ENCODE results near the gene ITGB3BP.
A peak's percentile ranks its signal among the peaks of the same experiment; 100 is the strongest.
"Not testable (repeated sequence)": the region's sequence is repeated elsewhere in the genome, so short reads cannot be mapped to it uniquely, and the experiment has no call there.

The ITGB3BP gene, protein sequence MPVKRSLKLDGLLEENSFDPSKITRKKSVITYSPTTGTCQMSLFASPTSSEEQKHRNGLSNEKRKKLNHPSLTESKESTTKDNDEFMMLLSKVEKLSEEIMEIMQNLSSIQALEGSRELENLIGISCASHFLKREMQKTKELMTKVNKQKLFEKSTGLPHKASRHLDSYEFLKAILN

DNA sequence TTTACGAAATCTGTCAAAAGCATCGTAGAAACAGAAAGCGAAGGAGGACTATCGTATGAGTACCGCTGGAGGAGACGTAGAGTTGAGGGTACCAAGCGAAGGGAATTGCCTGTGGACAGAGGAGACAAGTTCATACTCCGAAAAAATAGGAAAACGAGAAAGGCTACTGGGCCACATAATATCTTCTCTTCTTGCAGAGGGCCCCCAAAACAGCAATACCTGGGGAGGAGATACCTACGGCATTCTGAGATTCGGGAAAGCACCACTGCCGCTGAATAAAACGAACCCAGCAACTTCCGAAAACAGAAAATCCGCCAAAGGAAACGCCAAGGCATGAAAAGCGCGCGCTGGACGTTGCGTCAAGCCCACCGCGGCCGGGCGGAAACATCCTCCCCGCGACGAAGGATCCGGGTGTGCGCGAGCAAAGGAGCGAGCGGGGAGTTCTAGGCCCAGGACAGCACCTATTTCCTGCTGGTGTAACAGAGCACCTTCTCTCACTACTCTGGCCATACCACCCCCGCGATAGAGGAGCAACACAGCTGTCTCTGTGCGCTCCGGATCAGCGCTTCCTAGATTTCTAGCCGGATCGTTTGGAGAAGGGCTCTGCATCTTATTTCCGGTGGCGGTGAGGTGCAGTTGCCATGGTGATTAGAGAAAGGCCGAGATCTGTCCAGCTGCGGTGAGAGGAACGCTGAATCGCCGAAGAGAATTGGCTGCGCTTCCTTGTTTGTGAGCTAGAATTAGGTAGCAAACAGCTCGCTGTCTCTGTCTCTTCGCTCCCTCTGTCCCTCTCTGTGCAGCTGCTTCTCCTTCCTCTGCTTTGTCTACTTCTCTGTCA, at the start of gene ITGB3BP, which contains the start of gene EFCAB7:
TSS of gene ITGB3BP (minus strand) at position 335 of the 838 bp plus-strand sequence. CDS start at position 243, 92 bp downstream.
TSS of gene EFCAB7 (plus strand) at position 635 of the 838 bp plus-strand sequence. CDS start 2,048 bp downstream, outside the sequence.
- peak; percentile 55 to 67 (median 59) for DNase-seq (ENCODE audit: low read depth in 3 of 3)

DNA sequence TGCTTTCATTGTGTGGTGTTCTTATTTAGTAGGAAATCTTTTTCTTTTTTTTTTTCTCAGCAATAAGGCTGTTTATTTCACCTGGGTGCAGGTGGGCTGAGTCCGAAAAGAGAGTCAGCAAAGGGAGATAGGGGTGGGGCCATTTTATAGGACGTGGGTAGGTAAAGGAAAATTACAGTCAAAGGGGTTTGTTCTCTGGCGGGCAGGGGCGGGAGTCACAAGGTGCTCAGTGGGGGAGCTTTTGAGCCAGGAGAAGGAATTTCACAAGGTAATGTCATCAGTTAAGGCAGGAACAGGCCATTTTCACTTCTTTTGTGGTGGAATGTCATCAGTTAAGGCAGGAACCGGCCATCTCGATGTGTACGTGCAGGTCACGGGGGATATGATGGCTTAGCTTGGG, 49.7 kb upstream of the ITGB3BP start:
- not testable (repeated sequence) for DNase-seq (ENCODE audit: low read depth in 3 of 3)

DNA sequence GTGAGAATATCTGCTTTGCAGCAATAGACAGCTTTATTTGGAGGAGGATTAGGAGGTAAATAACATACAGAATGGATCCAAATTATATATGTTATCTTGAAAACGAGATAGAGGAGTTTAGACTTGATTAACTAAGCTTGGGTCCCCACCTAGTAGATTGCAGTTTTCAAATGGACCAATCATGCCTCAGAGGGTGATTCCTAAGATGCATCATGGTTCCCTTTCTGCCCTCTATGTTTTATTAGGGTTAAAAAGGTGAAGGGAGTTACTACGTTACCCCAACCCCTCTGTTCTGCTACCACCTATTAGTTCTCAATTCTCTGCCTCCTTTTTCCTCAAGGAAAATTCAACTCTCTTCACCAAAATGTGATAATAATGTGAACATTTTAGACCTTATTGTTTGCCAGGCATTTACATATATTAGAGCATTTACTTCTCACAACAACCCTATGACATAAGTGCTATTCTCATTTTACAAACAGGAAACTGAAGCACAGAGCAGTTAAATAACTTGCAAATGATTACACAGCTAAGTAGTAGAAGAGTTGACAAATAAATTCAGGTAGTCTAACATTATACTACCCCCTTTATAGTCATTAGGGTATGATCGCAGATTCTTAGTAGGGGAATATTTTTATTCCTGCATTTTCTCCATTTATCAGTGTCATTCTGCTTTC, 46.8 kb upstream of the ITGB3BP start:
- DNase-seq (ENCODE audit: low read depth in 3 of 3) = no peak

DNA sequence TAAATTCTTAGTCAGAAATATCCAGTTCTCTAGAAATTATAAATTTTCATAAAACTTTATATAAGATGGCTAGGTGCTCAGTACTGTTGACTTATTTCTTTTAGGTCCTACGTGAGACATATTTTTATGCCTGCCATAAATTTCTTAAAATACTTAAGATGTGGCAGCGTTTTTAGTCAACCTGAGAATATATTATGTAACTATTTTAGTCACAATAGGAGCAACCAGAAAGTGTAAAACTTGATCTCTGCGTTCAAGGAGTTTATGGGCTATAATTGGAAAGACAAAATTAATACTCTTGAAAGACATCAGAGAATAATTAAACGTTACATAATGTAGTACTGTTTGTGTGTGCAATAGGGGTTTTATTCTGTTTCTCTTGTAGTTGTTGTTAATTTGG, 46.0 kb upstream of the ITGB3BP start:
- no peak for DNase-seq (ENCODE audit: low read depth in 3 of 3)

DNA sequence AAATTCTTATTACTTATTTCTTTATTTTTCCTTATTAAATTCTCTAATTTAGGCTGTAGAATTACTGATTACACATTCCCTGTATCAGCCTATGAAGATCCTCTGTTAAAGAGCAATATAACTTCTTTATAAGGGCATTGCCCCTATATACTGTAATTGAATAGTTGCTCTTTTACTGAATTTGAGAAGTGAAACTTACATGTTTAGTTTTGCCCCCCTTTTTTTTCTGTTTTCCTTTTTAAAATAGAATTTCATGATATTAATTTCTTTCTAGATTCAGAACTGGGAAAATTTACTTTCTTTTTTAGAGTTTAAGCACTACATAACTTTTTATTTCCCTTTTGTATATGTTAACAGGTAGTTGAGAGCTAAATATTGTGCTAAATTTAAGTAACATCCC, 40.7 kb upstream of the ITGB3BP start:
- no peak for DNase-seq (ENCODE audit: low read depth in 3 of 3)

DNA sequence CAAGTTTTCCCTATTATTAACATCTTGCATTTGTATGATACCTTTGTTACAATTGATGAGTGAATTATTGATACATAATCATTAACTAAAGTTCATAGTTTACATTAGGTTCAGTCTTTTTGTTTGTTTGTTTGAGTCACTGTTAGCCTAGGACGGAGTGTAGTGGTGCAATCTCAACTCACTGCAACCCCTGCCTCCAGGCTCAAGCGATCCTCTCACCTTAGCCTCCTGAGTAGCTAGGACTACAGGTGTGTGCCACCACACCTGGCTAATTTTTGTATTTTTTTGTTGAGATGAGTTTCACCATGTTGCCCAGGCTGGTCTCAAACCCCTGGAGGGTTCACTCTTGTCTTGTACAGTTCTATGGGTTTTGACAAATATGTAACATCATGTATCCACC, 36.3 kb upstream of the ITGB3BP start:
- no peak for DNase-seq (ENCODE audit: low read depth in 3 of 3)

DNA sequence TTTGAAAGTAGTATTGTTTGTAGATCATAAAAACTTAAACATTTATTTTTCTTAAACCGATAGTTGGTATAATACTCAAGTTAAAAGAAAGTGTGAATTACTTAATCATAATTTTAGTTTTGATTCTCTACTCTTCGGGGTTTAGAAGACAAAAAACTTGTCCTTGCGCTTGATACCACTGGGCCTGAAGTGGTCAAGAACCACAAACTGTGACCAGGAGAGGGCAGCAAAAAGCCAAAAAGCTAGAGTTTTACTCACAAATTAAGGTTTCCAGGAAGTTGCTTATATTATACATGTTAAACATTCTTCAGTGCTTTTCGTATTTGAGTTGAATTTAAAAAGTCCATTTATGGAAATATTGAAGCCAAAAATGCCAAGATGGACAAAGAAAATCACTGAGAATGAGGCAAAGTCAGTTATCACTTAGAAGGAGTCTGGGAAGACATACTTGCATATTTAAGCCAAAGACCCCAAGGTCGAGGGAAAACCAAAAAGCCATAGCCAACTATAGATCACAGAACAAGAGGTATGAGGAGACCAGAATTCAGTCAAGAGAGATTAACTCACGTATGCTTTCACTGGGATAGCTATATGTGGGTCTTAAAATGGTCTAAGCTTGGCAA, 34.5 kb upstream of the ITGB3BP start:
- no peak for DNase-seq (ENCODE audit: low read depth in 3 of 3)

DNA sequence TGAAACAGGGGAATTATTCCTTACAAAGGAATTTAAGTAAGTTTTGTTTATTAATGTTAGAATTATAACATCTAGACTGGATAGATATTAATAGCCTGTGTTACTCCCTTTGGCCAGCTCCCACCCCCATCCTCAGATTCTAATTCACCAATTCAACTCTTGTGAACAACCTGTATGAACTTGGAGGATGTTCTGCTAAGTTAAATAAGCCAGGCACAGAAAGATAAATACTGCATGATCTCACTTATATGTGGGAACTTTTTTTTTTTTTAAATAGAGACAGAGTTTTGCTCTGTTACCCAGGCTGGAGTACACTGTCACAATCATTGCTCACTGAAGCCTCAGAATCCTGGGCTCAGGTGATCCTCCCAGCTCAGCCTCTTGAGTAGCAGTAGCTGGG, 32.5 kb upstream of the ITGB3BP start:
- DNase-seq (ENCODE audit: low read depth in 3 of 3) = no peak

DNA sequence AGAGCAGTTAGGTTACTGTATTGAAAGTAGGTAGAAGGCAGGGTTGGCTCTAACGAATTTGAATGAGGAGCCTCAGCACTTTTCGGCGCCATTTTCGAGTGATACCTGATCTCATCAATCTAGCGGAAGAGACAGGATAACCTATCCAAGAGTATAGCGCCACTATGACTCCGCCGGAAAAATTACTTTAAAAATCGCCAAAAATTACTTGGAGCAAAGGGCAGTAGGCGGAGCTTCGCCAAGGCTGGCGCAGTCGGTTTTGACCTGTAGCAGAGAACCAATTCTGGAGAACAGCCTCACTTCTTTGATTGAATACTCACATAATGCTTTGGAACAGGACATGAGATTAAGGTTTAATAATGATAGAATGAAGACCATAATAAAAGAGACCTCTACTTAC, 25.9 kb upstream of the ITGB3BP start:
- no peak for DNase-seq (ENCODE audit: low read depth in 3 of 3)

DNA sequence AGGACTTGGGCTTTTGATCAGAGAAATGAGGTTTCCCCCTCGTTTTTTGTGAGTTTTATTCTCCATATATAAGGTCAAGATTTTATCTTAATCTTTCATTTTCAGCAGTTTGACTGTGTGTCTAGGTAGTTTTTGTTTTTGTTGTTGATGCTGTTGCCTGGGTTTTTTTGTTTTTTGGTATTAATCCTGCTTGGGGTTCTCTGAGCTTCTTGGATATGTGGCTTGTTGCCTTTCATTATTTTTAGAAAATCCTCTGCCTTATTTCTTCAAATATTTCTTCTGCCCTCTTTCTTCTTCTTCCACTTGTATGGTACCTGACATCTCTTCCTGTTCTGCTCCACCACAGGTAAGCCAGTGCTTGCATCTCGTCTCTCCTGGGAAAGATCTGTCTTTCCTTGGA, 25.3 kb upstream of the ITGB3BP start:
- DNase-seq (ENCODE audit: low read depth in 3 of 3) = no peak

DNA sequence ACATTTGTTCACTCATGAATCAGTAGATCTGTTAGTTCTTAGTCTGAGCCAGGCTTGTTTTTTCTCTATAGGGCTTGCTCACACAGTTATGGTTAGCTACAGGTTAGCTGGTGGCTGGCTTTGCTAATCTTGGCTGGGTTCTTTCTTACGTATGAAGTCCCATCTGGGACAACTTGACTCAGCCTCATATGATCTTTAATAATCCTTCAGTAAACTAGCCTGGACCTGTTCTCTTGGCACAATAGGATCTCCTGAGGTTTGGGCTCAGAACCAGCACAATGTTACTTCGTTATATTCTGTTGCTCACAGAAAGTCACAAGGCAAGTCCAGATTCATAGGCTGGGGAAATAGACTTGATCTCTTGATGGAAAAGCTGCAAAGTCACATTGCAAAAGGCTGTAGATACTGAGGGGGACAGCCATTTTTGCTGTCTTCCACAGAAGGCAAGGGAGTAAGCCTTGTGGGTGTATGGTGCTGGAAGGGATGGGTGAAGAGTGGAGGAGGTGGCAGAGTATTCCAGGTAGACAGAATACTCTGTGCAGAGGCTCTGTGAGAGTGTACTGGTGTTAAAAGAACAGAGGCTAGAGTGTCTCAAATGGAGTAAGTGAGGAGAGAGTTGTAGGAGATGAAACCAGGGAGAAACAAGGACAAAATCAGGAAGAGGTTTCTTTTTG, 24.7 kb upstream of the ITGB3BP start:
- DNase-seq (ENCODE audit: low read depth in 3 of 3) = no peak

DNA sequence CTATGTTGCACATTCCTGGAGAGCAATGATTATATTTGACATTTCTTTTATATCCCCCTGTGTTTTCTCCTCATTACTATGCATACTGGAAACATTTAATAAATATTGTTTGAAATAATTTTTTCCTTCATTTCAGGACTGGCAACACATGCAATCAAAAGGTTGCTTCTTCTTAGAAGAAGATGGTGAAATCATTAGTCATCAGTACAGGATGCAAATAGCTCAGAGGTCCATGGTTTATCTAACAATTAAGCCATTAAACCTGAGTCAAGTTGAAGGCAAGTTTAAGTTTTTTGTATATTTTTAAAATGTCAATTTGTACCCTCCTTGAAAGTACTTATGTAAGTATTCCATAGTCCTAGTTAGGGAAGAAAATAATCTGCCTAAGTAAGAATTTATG, 22.8 kb upstream of the ITGB3BP start:
- no peak for DNase-seq (ENCODE audit: low read depth in 3 of 3)

DNA sequence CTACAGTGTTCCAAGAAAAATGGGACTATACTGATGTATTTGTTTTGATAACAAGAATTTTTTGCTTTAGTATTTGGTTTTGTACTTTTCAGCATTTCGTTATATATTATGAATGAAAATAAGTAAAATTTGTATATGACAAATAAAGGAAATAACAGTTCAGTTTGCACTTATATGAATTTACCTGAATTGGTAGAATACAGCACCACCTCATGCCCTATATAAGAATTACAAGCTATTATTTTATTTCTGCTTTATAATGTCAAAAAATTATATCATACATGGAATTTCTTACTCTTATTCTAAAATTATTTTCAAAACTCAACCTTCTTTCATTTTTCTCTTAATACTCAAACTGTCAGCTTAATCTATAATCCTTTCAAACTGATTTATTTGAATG, 14.9 kb upstream of the ITGB3BP start:
- DNase-seq (ENCODE audit: low read depth in 3 of 3) = no peak

DNA sequence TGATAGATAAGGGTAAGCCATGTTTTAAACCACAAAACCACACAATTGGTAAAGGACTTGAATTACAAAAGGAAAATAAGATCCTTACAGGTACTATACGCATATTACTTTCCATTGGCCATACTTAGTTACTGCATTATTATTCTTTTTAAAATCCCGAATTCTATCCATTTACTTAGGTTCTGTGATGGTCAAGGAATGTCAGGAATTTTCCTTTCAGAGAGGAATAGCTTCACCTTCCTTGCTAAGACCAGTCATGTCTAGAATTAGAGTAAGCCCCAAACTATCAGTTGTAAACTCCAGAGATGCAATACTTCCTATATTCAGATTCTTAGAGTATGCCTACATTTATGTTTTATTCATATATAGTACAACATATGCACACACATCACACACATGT, 14.0 kb upstream of the ITGB3BP start:
- DNase-seq (ENCODE audit: low read depth in 3 of 3) = no peak

DNA sequence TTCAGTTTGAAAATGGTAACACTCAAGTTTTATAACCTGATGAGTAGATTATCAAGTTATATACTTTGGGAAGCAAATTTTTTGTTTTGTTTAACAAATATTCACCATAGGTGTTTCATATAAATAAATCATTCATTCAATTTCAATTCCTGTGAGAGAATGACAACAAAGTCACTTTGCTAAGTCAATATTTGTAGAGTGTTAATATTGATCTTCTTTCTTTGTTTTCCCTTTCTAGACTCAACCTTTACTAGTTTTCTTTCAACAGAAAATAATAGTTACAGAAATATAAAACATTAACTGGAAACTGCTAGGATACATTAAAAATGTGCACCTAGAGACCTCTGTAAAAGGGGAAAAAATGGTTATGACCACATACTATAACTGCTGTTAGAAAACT, 11.4 kb upstream of the ITGB3BP start:
- DNase-seq (ENCODE audit: low read depth in 3 of 3) = no peak

DNA sequence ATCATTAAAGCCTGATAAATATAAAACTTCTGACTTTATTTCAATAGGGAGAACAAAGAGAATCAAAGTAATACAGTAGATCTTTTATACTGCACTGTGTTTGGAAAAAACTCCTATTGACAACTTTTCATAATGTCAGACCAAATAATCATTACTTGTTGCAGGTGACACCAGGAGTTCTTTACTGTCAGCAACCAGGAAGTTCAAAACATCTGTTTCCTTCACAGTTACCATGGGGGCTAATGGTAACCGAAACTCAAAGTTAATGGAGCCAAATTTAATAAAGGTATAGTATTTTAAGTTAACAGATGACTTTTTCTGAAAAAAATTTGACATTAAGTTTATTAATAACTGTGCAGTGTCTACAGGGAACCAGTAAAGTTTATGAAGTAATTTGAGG, 10.9 kb upstream of the ITGB3BP start:
- DNase-seq (ENCODE audit: low read depth in 3 of 3) = no peak

DNA sequence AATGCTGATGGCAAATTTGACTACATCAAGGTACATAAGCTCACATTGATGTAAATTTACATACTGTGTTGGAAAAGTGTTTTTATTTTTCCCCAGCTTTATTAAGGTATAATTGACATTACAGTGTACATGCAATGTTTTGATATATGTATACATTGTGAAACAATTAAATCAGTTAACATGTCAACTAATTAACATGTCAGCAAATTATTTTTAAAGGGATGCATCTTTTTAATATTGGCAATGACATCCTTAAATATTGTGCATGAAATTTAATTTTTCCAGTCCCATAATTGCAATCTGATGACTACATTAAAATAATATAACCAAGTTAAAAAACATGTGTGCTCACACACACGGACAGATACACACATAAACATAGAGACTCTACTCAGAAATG, 9.7 kb upstream of the ITGB3BP start:
- no peak for DNase-seq (ENCODE audit: low read depth in 3 of 3)

DNA sequence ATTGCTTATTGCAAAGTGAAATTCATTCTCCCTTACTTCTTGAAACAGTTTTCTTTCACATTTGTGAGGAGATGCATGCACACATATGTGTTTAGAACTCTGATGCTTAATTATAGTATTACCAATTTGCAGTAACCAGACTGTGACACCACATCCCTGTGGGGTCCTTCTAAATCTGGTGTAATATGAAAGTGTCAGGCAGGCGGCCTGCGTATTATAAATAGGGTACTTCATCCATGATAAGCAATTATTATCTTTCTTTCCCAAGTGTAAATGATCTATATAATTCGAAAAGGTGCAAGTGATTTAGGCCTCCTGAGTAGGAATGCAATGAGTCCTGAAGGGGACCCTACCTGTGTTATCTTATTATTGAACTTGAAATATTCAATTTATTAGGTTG, 1.2 kb upstream of the ITGB3BP start:
- no peak for DNase-seq (ENCODE audit: low read depth in 3 of 3)

DNA sequence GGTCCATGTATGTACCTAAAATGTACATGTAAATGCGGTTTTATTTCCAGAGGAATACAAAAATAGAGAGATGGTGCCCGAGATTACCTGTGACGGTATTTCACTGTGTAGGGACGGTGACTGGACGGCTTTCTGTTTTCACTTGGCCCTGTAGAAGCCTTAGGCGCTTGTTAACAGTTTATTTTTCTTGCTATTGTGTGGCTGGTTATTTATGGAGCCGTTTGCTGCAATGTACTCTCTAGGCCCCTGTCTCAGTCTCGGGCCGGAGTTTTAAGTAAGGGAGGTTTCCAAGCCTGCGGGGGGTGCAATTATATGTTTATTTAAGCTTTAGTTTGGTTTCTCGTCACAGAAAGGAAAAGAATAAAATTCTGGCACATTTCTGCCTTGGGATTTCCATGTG, 713 bp upstream of the ITGB3BP start:
- no peak for DNase-seq (ENCODE audit: low read depth in 3 of 3)

DNA sequence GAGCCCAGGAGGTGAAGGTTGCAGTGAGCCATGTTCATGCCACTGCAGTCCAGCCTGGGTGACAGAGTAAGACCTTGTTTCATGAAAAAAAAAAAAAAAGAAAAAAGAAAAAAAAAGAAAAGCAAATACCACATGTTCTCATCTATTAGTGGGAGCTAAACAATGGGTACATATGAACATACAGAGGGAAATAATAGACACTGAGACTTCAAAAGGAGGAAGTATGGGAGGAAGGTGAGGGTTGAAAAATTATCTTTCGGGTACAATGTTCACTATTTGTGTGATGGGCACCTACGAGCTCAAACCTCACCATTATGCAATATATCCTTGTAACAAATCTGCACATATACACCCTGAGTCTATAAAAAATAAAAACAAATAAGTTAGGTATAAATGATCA, 6.4 kb downstream of the ITGB3BP start:
- DNase-seq (ENCODE audit: low read depth in 3 of 3) = no peak

DNA sequence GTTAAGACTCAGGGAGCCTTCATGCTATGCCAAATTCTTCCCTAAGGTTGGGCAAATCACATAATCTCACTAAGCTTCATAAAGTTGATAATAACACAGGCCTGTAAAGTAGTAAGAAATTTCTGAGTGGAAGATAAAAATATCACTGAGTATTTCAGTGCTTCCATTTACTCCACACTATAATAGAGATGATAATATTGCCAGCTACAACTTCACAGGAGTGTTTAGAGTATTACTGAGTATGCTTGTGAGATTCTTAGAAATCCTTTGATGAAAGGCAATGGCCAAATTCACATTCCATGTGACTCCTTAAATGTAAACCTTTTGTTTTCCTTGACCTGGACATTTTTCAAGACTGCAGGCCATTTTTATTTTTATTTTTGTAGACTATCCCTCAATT, 10.4 kb downstream of the ITGB3BP start:
- no peak for DNase-seq (ENCODE audit: low read depth in 3 of 3)

DNA sequence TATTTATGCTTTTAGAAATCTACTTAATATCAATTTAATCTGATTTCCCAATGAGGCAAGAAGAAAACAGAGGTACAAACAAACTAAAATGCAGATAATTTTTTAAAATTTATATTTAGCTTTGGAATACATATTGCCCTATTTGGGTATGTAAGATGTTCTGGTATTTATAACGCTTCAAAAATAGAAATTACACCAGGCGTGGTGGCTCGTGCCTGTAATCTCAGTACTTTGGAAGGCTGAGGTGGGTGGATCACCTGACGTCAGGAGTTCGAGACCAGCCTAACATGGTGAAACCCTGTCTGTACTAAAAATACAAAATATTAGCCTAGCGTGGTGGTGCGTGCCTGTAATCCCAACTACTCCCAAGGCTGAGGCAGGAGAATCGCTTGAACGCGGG, 13.3 kb downstream of the ITGB3BP start:
- DNase-seq (ENCODE audit: low read depth in 3 of 3) = no peak

Data from stimulated activated CD4-positive, alpha-beta T cell treated with anti-CD3 and anti-CD28 coated beads, TNF-alpha, amount 100 ng/mL, for 4 hours (primary cell).